ENCODE measurements around the gene EIF2B2.

DNA sequence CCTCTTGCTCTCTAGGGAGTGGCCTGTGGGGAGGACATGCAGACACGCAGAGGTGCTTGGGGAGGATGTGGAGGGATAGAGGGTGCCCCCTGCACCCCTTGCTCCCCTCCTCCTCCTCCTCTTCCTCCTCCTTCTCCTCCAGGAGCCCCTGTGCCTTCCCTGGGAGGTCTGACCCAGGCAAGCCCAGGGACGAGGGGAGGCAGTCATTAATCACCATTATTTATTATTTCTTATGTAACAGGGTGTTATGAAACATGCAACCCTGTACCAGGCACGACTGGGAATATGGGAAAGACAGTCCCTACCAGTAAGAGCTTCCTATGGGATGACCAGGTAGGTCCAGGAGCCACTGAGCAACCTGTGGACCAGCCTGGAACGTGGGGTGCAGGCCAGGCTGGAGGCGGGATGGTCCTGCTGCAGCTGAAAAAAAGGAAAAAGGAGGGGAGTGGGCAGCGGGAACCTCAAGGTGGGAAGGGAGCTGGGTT, 24.8 kb upstream of the EIF2B2 start:
- TF ChIP-seq, protein P1, sequence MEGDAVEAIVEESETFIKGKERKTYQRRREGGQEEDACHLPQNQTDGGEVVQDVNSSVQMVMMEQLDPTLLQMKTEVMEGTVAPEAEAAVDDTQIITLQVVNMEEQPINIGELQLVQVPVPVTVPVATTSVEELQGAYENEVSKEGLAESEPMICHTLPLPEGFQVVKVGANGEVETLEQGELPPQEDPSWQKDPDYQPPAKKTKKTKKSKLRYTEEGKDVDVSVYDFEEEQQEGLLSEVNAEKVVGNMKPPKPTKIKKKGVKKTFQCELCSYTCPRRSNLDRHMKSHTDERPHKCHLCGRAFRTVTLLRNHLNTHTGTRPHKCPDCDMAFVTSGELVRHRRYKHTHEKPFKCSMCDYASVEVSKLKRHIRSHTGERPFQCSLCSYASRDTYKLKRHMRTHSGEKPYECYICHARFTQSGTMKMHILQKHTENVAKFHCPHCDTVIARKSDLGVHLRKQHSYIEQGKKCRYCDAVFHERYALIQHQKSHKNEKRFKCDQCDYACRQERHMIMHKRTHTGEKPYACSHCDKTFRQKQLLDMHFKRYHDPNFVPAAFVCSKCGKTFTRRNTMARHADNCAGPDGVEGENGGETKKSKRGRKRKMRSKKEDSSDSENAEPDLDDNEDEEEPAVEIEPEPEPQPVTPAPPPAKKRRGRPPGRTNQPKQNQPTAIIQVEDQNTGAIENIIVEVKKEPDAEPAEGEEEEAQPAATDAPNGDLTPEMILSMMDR (IDR thresholded peaks at IDR 0.05), result no peak
- no peak for TF ChIP-seq POLR2A (IDR thresholded peaks at IDR 0.05)
